K562 (cell line): Measurements from ENCODE around the gene INO80C. TPM values are rescaled to one million over a fixed set of nuclear protein-coding genes. Genes with fewer than 3 reads are reported as not detected.

Source experiments
- CAMTA2 ChIP-seq: fragments of 250-450 bp; sonication (Bioruptor Pico); conservative IDR thresholded peaks from 2 replicates; pipeline ENCODE4 v1.5.1; 2022
- ILF3 ChIP-seq: fragments of 450-650 bp; IDR thresholded peaks from 2 replicates; pipeline ENCODE4 v1.6.1; 2018; ENCODE audit warnings: antibody characterized with exemption, mild to moderate bottlenecking, moderate library complexity, borderline replicate concordance
- MGA ChIP-seq: fragments of 450-650 bp; IDR thresholded peaks from 2 replicates; pipeline ENCODE4 v1.6.1; 2016; ENCODE audit warnings: mild to moderate bottlenecking, moderate library complexity
- MTA2 ChIP-seq: fragments of 450-650 bp; IDR thresholded peaks from 2 replicates; pipeline ENCODE4 v1.6.1; 2016; ENCODE audit warnings: low read depth
- RNF2 ChIP-seq: sonication (generic); IDR thresholded peaks from 2 replicates; pipeline ENCODE4 v1.6.1; 2016
- TRIM24 ChIP-seq, 2 experiments: fragments of 450-650 bp; IDR thresholded peaks; 2 replicates each; pipeline ENCODE4 v1.6.1; 2016
- ZMIZ1 ChIP-seq, 2 experiments: fragments of 150-350 bp in 1 of 2; IDR thresholded peaks; 2 replicates each; pipeline ENCODE4 v1.6.1; 2012 to 2016; ENCODE audit warnings: low read depth in 2 of 2, low read length in 2 of 2, mild to moderate bottlenecking in 1 of 2, moderate library complexity in 1 of 2
- ZNF57 ChIP-seq: fragments of 450-650 bp; formaldehyde crosslinking; IDR thresholded peaks from 2 replicates; pipeline ENCODE4 v1.4.0; 2020; ENCODE audit warnings: mild to moderate bottlenecking, moderate library complexity
- polyA plus RNA-seq, 8 experiments: library from polyadenylated mRNA; depleted of rRNA in 4 of 8; stranded (reverse) in 5 of 8; unstranded in 3 of 8; fragments of >200 nt; fragmentation: Nextera tagmentation in 2 of 8; fragmentation: Illumina TruSeq in 1 of 8; extraction: Ambion mirVana in 2 of 8; extraction: Trizol in 1 of 8; gene quantifications; 2 replicates each; pipeline versions ENCODE4 v1.2.1 to v1.2.3, GENCODE V29; 2011 to 2014; ENCODE audit warnings: inconsistent platforms in 1 of 8, missing spikeins in 1 of 8
- total RNA-seq, 7 experiments: library from RNA; depleted of rRNA in 6 of 7; stranded (reverse); fragments of >200 nt in 6 of 7; fragmentation: Illumina TruSeq in 2 of 7; extraction: Trizol in 2 of 7; gene quantifications; 2 replicates each; pipeline versions ENCODE4 v1.2.1 to v1.2.3, GENCODE V29; 2011 to 2021; ENCODE audit warnings: low replicate concordance in 1 of 7

INO80C gene
- total and polyA plus RNA-seq, 9 of the 15 experiments (the other 6 are each of a cell fraction or from before 2014, with no cell fraction given) = 14.3 to 53.3 (median 46.6) TPM

GRCh38 chr18:35506024-35506712 lies 8.4 kb upstream of the INO80C start (continued):
- TF ChIP-seq ZMIZ1 (IDR thresholded peaks at IDR 0.05; ENCODE audit: low read depth in 2 of 2, low read length in 2 of 2) (0 out of 4 replicates have a peak, but pooled peaks of 1 of the 2 experiments have one; percentile 45), RNF2 (no peak), ZNF57 (CRISPR knock-in tag) (no peak), MGA (peak; percentile 20; the same call in 1 of the 2 replicates), ILF3 (no peak), TRIM24 (IDR thresholded peaks at IDR 0.05) (peak in 1 of 2 experiments; percentile 23; a peak in 1 of 4 replicates), CAMTA2 (CRISPR knock-in tag) (no peak), MTA2 (peak; percentile 63)
